ENCODE results near the gene ZNF326.
"Not testable (repeated sequence)": the region's sequence is repeated elsewhere in the genome, so short reads cannot be mapped to it uniquely, and the experiment has no call there.

The ZNF326 gene

GRCh38 chr1:89980605-89981004 is 14.3 kb upstream of the ZNF326 start:
- no peaks in the 10 kb centered on the region for H3K9me3 Mint-ChIP-seq
- no peak overlapping the region for H3K4me3 Mint-ChIP-seq
- DNase-seq, result no peak
- no peak overlapping the region for H3K27ac Mint-ChIP-seq
- H3K4me1 Mint-ChIP-seq (ENCODE audit: low read depth), result no peaks in the 10 kb centered on the region
- no peaks in the 10 kb centered on the region for H3K36me3 Mint-ChIP-seq (ENCODE audit: low read depth)
- H3K27me3 Mint-ChIP-seq, result no peaks in the 10 kb centered on the region

GRCh38 chr1:89982846-89983245 is 12.1 kb upstream of the ZNF326 start:
- not testable (repeated sequence) for DNase-seq; H3K27me3 Mint-ChIP-seq; H3K27ac Mint-ChIP-seq; H3K4me1 Mint-ChIP-seq (ENCODE audit: low read depth); H3K4me3 Mint-ChIP-seq; H3K36me3 Mint-ChIP-seq (ENCODE audit: low read depth); H3K9me3 Mint-ChIP-seq

- H3K27ac Mint-ChIP-seq, H3K27me3 Mint-ChIP-seq: not testable (repeated sequence)
These were observed 10.3 kb upstream of the ZNF326 start for GRCh38 chr1:89984564-89985116.

DNA sequence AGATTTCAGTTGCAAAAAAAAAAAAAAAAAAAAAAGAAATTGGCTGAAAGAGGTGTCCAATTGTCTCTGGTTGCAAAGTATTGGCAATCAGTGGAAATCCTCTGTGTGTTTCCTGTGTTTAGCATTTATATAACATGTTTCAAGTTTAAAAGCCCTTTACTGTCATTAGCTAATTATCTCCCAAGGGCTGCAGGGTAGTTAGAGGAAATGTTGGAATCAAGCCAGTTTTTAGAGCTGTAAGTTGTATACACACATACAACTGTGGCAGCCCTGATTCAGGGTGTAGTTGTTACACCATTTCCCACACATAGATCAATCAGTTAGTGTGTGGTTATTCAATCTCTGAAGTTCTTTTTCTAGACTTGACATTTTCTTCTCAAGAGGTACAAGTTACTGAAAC is 8.9 kb upstream of the ZNF326 start:
- Mint-ChIP-seq H3K27me3 (no peaks in the 10 kb centered on the region), H3K4me3 (no peak overlapping the region), H3K27ac (no peak overlapping the region)

More at GRCh38 chr1:89984564-89985116, 10.3 kb upstream of the ZNF326 start:
- H3K36me3 Mint-ChIP-seq (ENCODE audit: low read depth); H3K4me3 Mint-ChIP-seq; H3K9me3 Mint-ChIP-seq; DNase-seq; H3K4me1 Mint-ChIP-seq (ENCODE audit: low read depth): not testable (repeated sequence)

GRCh38 chr1:89987159-89987819 is 7.6 kb upstream of the ZNF326 start:
- H3K4me3 Mint-ChIP-seq, result no peak overlapping the region
- no peaks in the 10 kb centered on the region for H3K9me3 Mint-ChIP-seq
- H3K4me1 Mint-ChIP-seq (ENCODE audit: low read depth), result peaks cover 5% of the 10 kb centered on the region
- no peak overlapping the region for H3K27ac Mint-ChIP-seq
- no peaks in the 10 kb centered on the region for H3K36me3 Mint-ChIP-seq (ENCODE audit: low read depth)
- no peak for DNase-seq
- no peaks in the 10 kb centered on the region for H3K27me3 Mint-ChIP-seq

More for the DNA sequence above, 8.9 kb upstream of the ZNF326 start:
- DNase-seq, result no peak
- H3K9me3 Mint-ChIP-seq, result no peaks in the 10 kb centered on the region
- H3K36me3 Mint-ChIP-seq (ENCODE audit: low read depth), result no peaks in the 10 kb centered on the region
- H3K4me1 Mint-ChIP-seq (ENCODE audit: low read depth), result no peaks in the 10 kb centered on the region

GRCh38 chr1:89989099-89989498 is 5.8 kb upstream of the ZNF326 start:
- no peak for DNase-seq
- Mint-ChIP-seq H3K27me3 (no peaks in the 10 kb centered on the region), H3K4me1 (ENCODE audit: low read depth) (peaks cover 6% of the 10 kb centered on the region)

GRCh38 chr1:89989799-89990198 is 5.1 kb upstream of the ZNF326 start:
- Mint-ChIP-seq H3K4me1 (ENCODE audit: low read depth) (peaks cover 12% of the 10 kb centered on the region), H3K9me3 (no peaks in the 10 kb centered on the region)

More at GRCh38 chr1:89989099-89989498, 5.8 kb upstream of the ZNF326 start:
- no peak overlapping the region for H3K4me3 Mint-ChIP-seq
- H3K9me3 Mint-ChIP-seq, result no peaks in the 10 kb centered on the region
- H3K27ac Mint-ChIP-seq, result no peak overlapping the region
- H3K36me3 Mint-ChIP-seq (ENCODE audit: low read depth), result no peaks in the 10 kb centered on the region

GRCh38 chr1:89990976-89991831 is 3.7 kb upstream of the ZNF326 start:
- Mint-ChIP-seq H3K36me3 (ENCODE audit: low read depth) (peaks cover 5% of the 10 kb centered on the region), H3K9me3 (no peaks in the 10 kb centered on the region), H3K4me3 (no peak overlapping the region), H3K27ac (no peak overlapping the region), H3K27me3 (no peaks in the 10 kb centered on the region), H3K4me1 (ENCODE audit: low read depth) (peaks cover 15% of the 10 kb centered on the region)
- no peak for DNase-seq

More at GRCh38 chr1:89989799-89990198, 5.1 kb upstream of the ZNF326 start:
- Mint-ChIP-seq H3K4me3 (no peak overlapping the region), H3K27me3 (no peaks in the 10 kb centered on the region), H3K36me3 (ENCODE audit: low read depth) (no peaks in the 10 kb centered on the region), H3K27ac (no peak overlapping the region)
- no peak for DNase-seq

DNA sequence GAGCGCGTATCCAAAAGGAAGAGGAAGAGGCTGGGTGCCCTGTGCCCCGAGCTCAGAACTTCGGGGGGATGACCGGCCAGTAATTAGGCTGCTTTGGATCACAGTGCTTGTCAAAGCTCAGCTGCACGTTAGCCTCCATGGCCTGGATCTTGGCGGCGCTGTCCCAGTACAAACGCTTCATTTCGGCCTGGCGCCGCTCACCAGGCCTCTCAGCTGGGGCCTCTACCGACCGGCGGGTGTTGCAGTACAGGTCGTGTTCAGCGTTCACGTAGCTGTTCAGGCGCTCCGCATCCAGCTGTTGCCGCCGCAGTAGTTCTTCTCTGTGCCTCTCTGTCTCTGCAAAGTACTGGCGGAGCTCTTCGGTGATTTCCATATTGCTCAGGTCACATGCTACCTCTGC is 1.4 kb upstream of the ZNF326 start:
- Mint-ChIP-seq H3K9me3 (no peaks in the 10 kb centered on the region), H3K4me3 (no peak overlapping the region), H3K27ac (no peak overlapping the region)

DNA sequence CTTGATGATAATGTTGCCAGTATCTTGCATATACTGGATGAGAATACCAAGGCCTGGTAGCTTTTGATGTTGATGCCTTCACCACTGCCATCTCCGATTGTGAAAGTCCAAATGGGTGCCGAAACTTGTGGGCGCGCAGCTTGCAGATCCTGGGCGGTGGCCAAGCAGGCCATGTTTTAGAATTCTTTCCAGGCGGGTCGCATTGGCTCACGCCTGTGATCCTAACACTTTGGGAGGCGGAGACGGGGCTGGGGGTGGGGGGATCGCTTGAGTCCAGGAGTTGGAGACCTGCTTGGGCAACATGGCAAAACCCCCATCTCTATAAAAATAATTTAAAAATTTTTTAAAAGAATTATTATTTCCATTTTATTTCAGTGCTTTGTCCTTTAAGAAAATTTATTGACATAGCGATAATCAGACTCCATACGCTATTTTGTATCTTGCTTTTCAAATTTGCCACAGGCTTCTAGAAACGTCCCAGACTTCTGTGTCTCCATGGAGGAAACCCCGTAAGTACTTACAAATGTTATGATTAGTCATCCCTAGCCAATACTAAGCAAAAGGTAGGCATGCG is 592 bp upstream of the ZNF326 start:
- peak overlapping the region; percentile 98 for H3K4me3 Mint-ChIP-seq
- H3K36me3 Mint-ChIP-seq (ENCODE audit: low read depth), result peaks cover 31% of the 10 kb centered on the region
- no peaks in the 10 kb centered on the region for H3K27me3 Mint-ChIP-seq
- peaks cover 44% of the 10 kb centered on the region for H3K4me1 Mint-ChIP-seq (ENCODE audit: low read depth)
- H3K9me3 Mint-ChIP-seq, result no peaks in the 10 kb centered on the region
- DNase-seq, result no peak
- peak overlapping the region; percentile 94 for H3K27ac Mint-ChIP-seq

More for the DNA sequence above, 1.4 kb upstream of the ZNF326 start:
- H3K36me3 Mint-ChIP-seq (ENCODE audit: low read depth), result peaks cover 23% of the 10 kb centered on the region
- H3K4me1 Mint-ChIP-seq (ENCODE audit: low read depth), result peaks cover 38% of the 10 kb centered on the region
- no peak for DNase-seq
- no peaks in the 10 kb centered on the region for H3K27me3 Mint-ChIP-seq

DNA sequence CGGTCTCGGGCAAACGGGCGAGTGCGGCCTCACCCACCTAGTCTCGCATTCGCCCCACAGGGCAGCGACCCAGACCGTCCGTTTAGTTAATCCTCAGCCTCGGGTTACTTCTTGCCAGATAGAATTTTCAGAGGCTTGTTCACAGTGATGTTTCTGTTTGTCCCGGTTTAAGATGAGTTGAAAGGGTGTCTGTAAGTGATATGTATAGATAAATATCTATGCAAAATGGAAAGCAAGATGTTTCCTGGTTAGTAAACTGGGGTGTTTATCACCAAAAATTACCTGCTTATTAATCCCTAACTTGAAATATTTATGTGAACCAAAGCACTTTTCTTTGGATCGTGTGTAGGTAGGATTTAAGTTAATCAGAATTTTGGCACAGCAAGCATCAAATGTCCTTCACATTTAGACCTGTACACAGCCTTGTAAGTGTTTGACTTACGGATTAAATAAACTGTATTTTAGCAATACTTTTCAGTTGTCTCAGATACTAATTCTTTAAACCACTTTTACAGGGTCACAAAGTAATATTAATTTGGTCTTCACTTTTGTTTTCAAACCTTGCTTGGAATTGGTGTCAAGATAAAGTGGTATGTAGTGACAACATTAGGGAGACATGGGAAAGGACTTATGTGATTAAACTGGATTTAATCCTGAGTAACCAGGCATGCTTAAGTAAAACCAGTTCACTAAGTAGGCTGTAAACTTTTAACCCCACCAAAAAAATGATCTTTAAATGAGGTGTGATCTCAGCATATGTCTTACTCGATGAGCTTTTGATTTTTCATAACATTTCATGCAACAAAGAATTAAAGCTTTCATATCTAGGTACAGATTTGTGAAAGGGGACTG is 914 bp downstream of the ZNF326 start:
- H3K4me3 Mint-ChIP-seq, result peak overlapping the region; percentile 98
- DNase-seq, result no peak
- H3K27ac Mint-ChIP-seq, result peak overlapping the region; percentile 95
- peaks cover 51% of the 10 kb centered on the region for H3K4me1 Mint-ChIP-seq (ENCODE audit: low read depth)
- no peaks in the 10 kb centered on the region for H3K9me3 Mint-ChIP-seq
- H3K36me3 Mint-ChIP-seq (ENCODE audit: low read depth), result peaks cover 43% of the 10 kb centered on the region
- no peaks in the 10 kb centered on the region for H3K27me3 Mint-ChIP-seq

GRCh38 chr1:89996450-89997110 is 1.7 kb downstream of the ZNF326 start:
- Mint-ChIP-seq H3K4me3 (peak overlapping the region; percentile 98), H3K9me3 (no peaks in the 10 kb centered on the region), H3K27me3 (no peaks in the 10 kb centered on the region), H3K4me1 (ENCODE audit: low read depth) (peaks cover 53% of the 10 kb centered on the region), H3K36me3 (ENCODE audit: low read depth) (peaks cover 49% of the 10 kb centered on the region), H3K27ac (peak overlapping the region; percentile 53)
- no peak for DNase-seq

DNA sequence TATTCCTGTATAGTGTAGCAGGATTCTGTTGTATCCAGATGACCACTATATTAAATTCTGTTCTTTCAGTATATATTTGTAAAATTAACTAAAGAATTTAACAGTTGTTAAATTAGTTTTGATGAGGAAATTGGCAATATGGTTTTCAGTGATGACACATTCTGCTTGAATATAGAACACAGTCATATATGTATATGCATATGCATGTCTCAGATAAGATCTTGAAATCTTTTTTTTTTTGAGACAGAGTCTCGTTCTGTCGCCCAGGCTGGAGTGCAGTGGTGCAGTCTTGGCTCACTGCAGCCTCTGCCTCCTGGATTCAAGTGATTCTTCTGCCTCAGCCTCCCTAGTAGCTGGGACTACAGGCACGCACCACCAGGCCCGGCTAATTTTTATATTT is 2.2 kb downstream of the ZNF326 start:
- H3K36me3 Mint-ChIP-seq (ENCODE audit: low read depth), result peaks cover 54% of the 10 kb centered on the region
- H3K4me1 Mint-ChIP-seq (ENCODE audit: low read depth), result peaks cover 51% of the 10 kb centered on the region
- peak overlapping the region; percentile 98 for H3K4me3 Mint-ChIP-seq
- not testable (repeated sequence) for DNase-seq, H3K27me3 Mint-ChIP-seq, H3K9me3 Mint-ChIP-seq
- H3K27ac Mint-ChIP-seq, result peak overlapping the region; percentile 23
